MCF 10A (cell line): ENCODE measurements around the gene SCN1A. TPM values are rescaled to one million over a fixed set of nuclear protein-coding genes. Genes with fewer than 3 reads are reported as not detected.

Source experiments
- Bru-seq: library from RNA; stranded (reverse); fragments of 400-500 nt; gene quantifications from one replicate; lab custom pipeline; 2021; lab: Mats Ljungman, UMichigan
- BruChase-seq, 2 experiments: library from RNA; stranded (reverse); fragments of 400-500 nt; gene quantifications; one replicate each; lab custom pipeline; 2021; lab: Mats Ljungman, UMichigan
- BruUV-seq: library from RNA; stranded (reverse); fragments of 400-500 nt; replicated peaks from 2 replicates; lab custom pipeline; 2021; lab: Mats Ljungman, UMichigan
- CTCF ChIA-PET: fragments of 300-600 bp; sonication (Branson Sonifier 250); formaldehyde crosslinking; extraction: SDS; loops from one replicate; lab custom pipeline; 2021; ENCODE audit warnings: antibody characterized with exemption, inconsistent platforms; lab: Yijun Ruan, JAX
- POLR2A ChIA-PET: fragments of 300-600, 350-650 bp; sonication (Branson Sonifier 250); formaldehyde crosslinking; extraction: SDS; loops from one replicate; lab custom pipeline; 2020; ENCODE audit warnings: antibody characterized with exemption, inconsistent platforms; lab: Yijun Ruan, JAX
- DNase-seq: peaks from one replicate; pipeline ENCODE4 v3.0.0-alpha.2; 2018; ENCODE audit not compliant: unreplicated experiment
- H3K27ac Mint-ChIP-seq: one replicate; pipeline ENCODE4 v1.8.0; 2022; ENCODE audit warnings: mild to moderate bottlenecking, low read depth, mixed read lengths; ENCODE audit not compliant: unreplicated experiment
- H3K27me3 Mint-ChIP-seq: one replicate; pipeline ENCODE4 v1.8.0; 2022; ENCODE audit warnings: mixed read lengths; ENCODE audit not compliant: insufficient read depth, unreplicated experiment
- H3K36me3 Mint-ChIP-seq: one replicate; pipeline ENCODE4 v1.8.0; 2022; ENCODE audit warnings: mild to moderate bottlenecking, moderate library complexity, mixed read lengths; ENCODE audit not compliant: insufficient read depth, unreplicated experiment
- H3K4me1 Mint-ChIP-seq: one replicate; pipeline ENCODE4 v1.8.0; 2022; ENCODE audit warnings: mixed read lengths; ENCODE audit not compliant: insufficient read depth, unreplicated experiment
- H3K4me3 Mint-ChIP-seq: one replicate; pipeline ENCODE4 v1.8.0; 2022; ENCODE audit warnings: mild to moderate bottlenecking, moderate library complexity, mixed read lengths; ENCODE audit not compliant: unreplicated experiment
- H3K9me3 Mint-ChIP-seq: one replicate; pipeline ENCODE4 v1.8.0; 2022; ENCODE audit warnings: mixed read lengths; ENCODE audit not compliant: unreplicated experiment
- intact Hi-C: fragments of 100-400 bp; cut with micrococcal nuclease; formaldehyde crosslinking; loops from 2 replicates; pipeline ENCODE4 v1.14.1; 2022
- long read RNA-seq: library from polyadenylated mRNA; stranded (forward); transcript quantifications from one replicate; pipeline ENCODE4 v2.0.0, GENCODE V29; 2022
- total RNA-seq: library from RNA; stranded (reverse); gene quantifications from 2 replicates; pipeline ENCODE4 v1.2.3, GENCODE V29; 2022
- TF ChIP-seq, protein P1 (sequence below): fragments of 200-600 bp; IDR thresholded peaks from one replicate; pipeline ENCODE4 v1.8.0; 2022; ENCODE audit warnings: antibody characterized with exemption, mild to moderate bottlenecking; ENCODE audit not compliant: unreplicated experiment

SCN1A gene
- total RNA-seq = not detected in 2 replicates
- Bru-seq, nascent RNA = percentile 2 among the genes with signal in this experiment
- percentile 4 among the genes with signal in this experiment for BruChase-seq, experiment 1, labeled RNA remaining after a 6-hour chase
- percentile 3 among the genes with signal in this experiment for BruChase-seq, experiment 2, labeled RNA remaining after a 2-hour chase
- long read RNA-seq = 0 reads

- Mint-ChIP-seq H3K27me3 (peaks cover 64% of the 10 kb centered on the region), H3K9me3 (no peaks in the 10 kb centered on the region)
- TF ChIP-seq, protein P1, sequence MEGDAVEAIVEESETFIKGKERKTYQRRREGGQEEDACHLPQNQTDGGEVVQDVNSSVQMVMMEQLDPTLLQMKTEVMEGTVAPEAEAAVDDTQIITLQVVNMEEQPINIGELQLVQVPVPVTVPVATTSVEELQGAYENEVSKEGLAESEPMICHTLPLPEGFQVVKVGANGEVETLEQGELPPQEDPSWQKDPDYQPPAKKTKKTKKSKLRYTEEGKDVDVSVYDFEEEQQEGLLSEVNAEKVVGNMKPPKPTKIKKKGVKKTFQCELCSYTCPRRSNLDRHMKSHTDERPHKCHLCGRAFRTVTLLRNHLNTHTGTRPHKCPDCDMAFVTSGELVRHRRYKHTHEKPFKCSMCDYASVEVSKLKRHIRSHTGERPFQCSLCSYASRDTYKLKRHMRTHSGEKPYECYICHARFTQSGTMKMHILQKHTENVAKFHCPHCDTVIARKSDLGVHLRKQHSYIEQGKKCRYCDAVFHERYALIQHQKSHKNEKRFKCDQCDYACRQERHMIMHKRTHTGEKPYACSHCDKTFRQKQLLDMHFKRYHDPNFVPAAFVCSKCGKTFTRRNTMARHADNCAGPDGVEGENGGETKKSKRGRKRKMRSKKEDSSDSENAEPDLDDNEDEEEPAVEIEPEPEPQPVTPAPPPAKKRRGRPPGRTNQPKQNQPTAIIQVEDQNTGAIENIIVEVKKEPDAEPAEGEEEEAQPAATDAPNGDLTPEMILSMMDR = peak; percentile 57
Observed at GRCh38 chr2:166127217-166128155, at the start of gene SCN1A. SCN1A (minus strand) TSS chr2:166128020; CDS start chr2:166073621, 54,399 bp downstream.

GRCh38 chr2:166173263-166173662 is 45.4 kb upstream of the SCN1A start:
- H3K36me3 Mint-ChIP-seq = no peaks in the 10 kb centered on the region
- no TSS peak for BruUV-seq
- H3K9me3 Mint-ChIP-seq = no peaks in the 10 kb centered on the region
- no peak overlapping the region for H3K4me3 Mint-ChIP-seq
- H3K4me1 Mint-ChIP-seq = peaks cover 11% of the 10 kb centered on the region
- CTCF ChIA-PET = interaction anchor here (0.6 to 1.1 kb wide), 3 partner anchors 21 to 538 kb away, joined by 3 to 6 read pairs (median 3); no protein-coding TSS in a partner anchor
- no peak for DNase-seq
- TF ChIP-seq, protein P1 = no peak
- intact Hi-C loops = no loop called here
- peaks cover 11% of the 10 kb centered on the region for H3K27me3 Mint-ChIP-seq
- H3K27ac Mint-ChIP-seq = no peak overlapping the region
- POLR2A ChIA-PET = no interaction called here

More at GRCh38 chr2:166127217-166128155, at the start of gene SCN1A:
- DNase-seq = peak; percentile 48
- Mint-ChIP-seq H3K36me3 (no peaks in the 10 kb centered on the region), H3K4me3 (no peak within 1 kb of the TSS), H3K27ac (no peak within 1 kb of the TSS), H3K4me1 (peaks cover 14% of the 10 kb centered on the region)
- ChIA-PET POLR2A (interaction anchor here (0.7 to 2.4 kb wide), 4 partner anchors 43 to 305 kb away, joined by 4 to 13 read pairs (median 4); partner anchors contain the start of gene TTC21B), CTCF (interaction anchor here (0.6 to 8.8 kb wide), 40 partner anchors 9 to 1735 kb away, joined by 3 to 108 read pairs (median 4); partner anchors contain the start of gene TTC21B)
- no TSS peak for BruUV-seq
- intact Hi-C loops = loop anchor here (1.0 kb wide), 2 partner anchors 70 to 173 kb away; no protein-coding TSS in a partner anchor

DNA sequence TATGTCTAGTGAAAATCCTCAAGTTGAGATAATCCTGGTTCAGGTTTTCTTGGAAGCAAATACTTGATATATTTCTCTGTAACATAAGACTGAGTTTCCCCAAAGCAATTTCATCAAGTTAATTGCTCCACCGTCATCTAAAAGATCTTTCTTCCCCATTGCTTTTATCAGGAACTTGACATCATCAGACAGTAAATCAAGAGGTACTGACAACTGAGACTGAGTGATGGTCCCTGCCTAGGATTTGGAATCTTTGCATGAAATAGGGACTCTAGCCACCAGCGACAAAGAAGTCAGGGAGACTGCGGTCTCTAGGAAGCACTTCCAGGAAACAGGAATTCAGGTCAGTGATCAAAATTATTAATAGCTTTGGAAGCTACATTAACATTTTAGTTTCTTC is 43.4 kb upstream of the SCN1A start:
- Mint-ChIP-seq H3K36me3 (no peaks in the 10 kb centered on the region), H3K4me3 (no peak overlapping the region), H3K27ac (no peak overlapping the region), H3K27me3 (no peaks in the 10 kb centered on the region), H3K4me1 (peaks cover 11% of the 10 kb centered on the region), H3K9me3 (no peaks in the 10 kb centered on the region)
- no TSS peak for BruUV-seq
- ChIA-PET CTCF (interaction anchor here (1.3 kb wide), 1 partner anchor 11 kb away, joined by 4 read pairs; no protein-coding TSS in a partner anchor), POLR2A (no interaction called here)
- DNase-seq = no peak
- intact Hi-C loops = no loop called here
- TF ChIP-seq, protein P1 = no peak
